H1 (cell line): ENCODE measurements around the gene MLPH. TPM values are rescaled to one million over a fixed set of nuclear protein-coding genes. Genes with fewer than 3 reads are reported as not detected.

Source experiments
- CTCF ChIA-PET: fragments of 300-600 bp; sonication (Branson Sonifier 250); formaldehyde crosslinking; loops from one replicate; lab custom pipeline; 2021; ENCODE audit not compliant: partially characterized antibody; lab: Charles Lee
- POLR2A ChIA-PET: fragments of 300-600 bp; sonication (Branson Sonifier 250); formaldehyde crosslinking; loops from one replicate; lab custom pipeline; 2021; ENCODE audit warnings: inconsistent platforms; ENCODE audit not compliant: partially characterized antibody; lab: Charles Lee
- DNase-seq, 2 experiments: peaks; one replicate each; pipeline versions ENCODE4 v3.0.0 to v3.0.0-alpha.2; 2010 to 2022; ENCODE audit warnings: low spot score in 2 of 2, low read depth in 1 of 2, mixed read lengths in 1 of 2
- FAIRE-seq: peaks from 2 replicates; lab custom pipeline; 2011; peaks lifted over from hg19 to GRCh38; lab: Jason Lieb, UNC
- H2AFZ ChIP-seq: 2 replicates; pipeline ENCODE4 v1.8.1; 2012; ENCODE audit warnings: low read length, inconsistent platforms
- H2AK5ac ChIP-seq: 2 replicates; pipeline ENCODE4 v1.6.1; 2013; ENCODE audit warnings: low read depth, low read length
- H2BK120ac ChIP-seq: replicated peaks from 2 replicates; pipeline ENCODE3; 2013; ENCODE audit warnings: low read depth, low read length, inconsistent platforms
- H2BK12ac ChIP-seq: 2 replicates; pipeline ENCODE4 v1.6.1; 2013; ENCODE audit warnings: low read depth, low read length
- H2BK15ac ChIP-seq: 2 replicates; pipeline ENCODE4 v1.6.1; 2013; ENCODE audit warnings: low read length
- H2BK20ac ChIP-seq: 2 replicates; pipeline ENCODE4 v1.6.1; 2013; ENCODE audit warnings: low read length
- H2BK5ac ChIP-seq: 2 replicates; pipeline ENCODE4 v1.6.1; 2013; ENCODE audit warnings: low read depth, low read length
- H3K14ac ChIP-seq: 2 replicates; pipeline ENCODE4 v1.6.1; 2013; ENCODE audit warnings: inconsistent platforms; ENCODE audit not compliant: insufficient read length
- H3K18ac ChIP-seq: 2 replicates; pipeline ENCODE4 v1.6.1; 2013; ENCODE audit warnings: low read length; ENCODE audit errors: extremely low read depth
- H3K23ac ChIP-seq: 2 replicates; pipeline ENCODE4 v1.6.1; 2013; ENCODE audit warnings: inconsistent platforms; ENCODE audit not compliant: insufficient read length
- H3K23me2 ChIP-seq: 2 replicates; pipeline ENCODE4 v1.6.1; 2013; ENCODE audit warnings: low read depth, low read length
- H3K27ac ChIP-seq: 2 replicates; pipeline ENCODE4 v1.6.1; 2011; ENCODE audit warnings: low read depth, low read length, inconsistent platforms
- H3K27me3 ChIP-seq, 4 experiments: replicated peaks in 1 of 4; 1 replicate in 1 of 4; 2 replicates in 3 of 4; pipeline versions ENCODE4 v1.6.1 to v1.8.1; 2011 to 2013; ENCODE audit warnings: low read length in 3 of 4, mild to moderate bottlenecking in 3 of 4, inconsistent platforms in 2 of 4, mixed read lengths in 2 of 4, moderate library complexity in 1 of 4; ENCODE audit not compliant: control insufficient read depth in 3 of 4, insufficient read depth in 3 of 4; ENCODE audit errors: extremely low read depth in 1 of 4
- H3K36me3 ChIP-seq, 4 experiments: 2 replicates each; pipeline versions ENCODE4 v1.6.1 to v1.8.1; 2011 to 2013; ENCODE audit warnings: mild to moderate bottlenecking in 4 of 4, low read length in 3 of 4, moderate library complexity in 2 of 4, control low read depth in 1 of 4, inconsistent platforms in 1 of 4; ENCODE audit not compliant: insufficient read depth in 4 of 4, control insufficient read depth in 2 of 4
- H3K4ac ChIP-seq: replicated peaks from 2 replicates; pipeline ENCODE3; 2013; ENCODE audit warnings: low read length, low read depth, mixed read lengths, inconsistent platforms; ENCODE audit not compliant: insufficient read length
- H3K4me1 ChIP-seq, 4 experiments: replicated peaks in 1 of 4; 1 replicate in 1 of 4; 2 replicates in 3 of 4; pipeline versions ENCODE4 v1.6.1 to v1.8.1; 2011 to 2013; ENCODE audit warnings: low read length in 3 of 4, inconsistent platforms in 2 of 4, mixed read lengths in 1 of 4; ENCODE audit not compliant: insufficient read depth in 4 of 4, control insufficient read depth in 3 of 4
- H3K4me2 ChIP-seq, 2 experiments: 2 replicates each; pipeline versions ENCODE4 v1.6.1 to v1.8.1; 2011 to 2013; ENCODE audit warnings: low read depth in 2 of 2, low read length in 2 of 2, control low read depth in 1 of 2, inconsistent platforms in 1 of 2, mild to moderate bottlenecking in 1 of 2; ENCODE audit not compliant: insufficient read depth in 1 of 2
- H3K4me3 ChIP-seq, 4 experiments: fragments of 200-600, 300-600 bp in 1 of 4; sonication (generic), shearing (Covaris generic), sonication (Bioruptor Twin) in 1 of 4; 2 replicates each; pipeline versions ENCODE4 v1.5.1 to v1.8.1; 2011 to 2016; ENCODE audit warnings: low read length in 4 of 4, low read depth in 3 of 4, control low read depth in 2 of 4, inconsistent platforms in 2 of 4, mild to moderate bottlenecking in 2 of 4, mixed read lengths in 1 of 4, moderate library complexity in 1 of 4; ENCODE audit not compliant: insufficient read depth in 2 of 4; ENCODE audit errors: extremely low read depth in 1 of 4
- H3K56ac ChIP-seq: replicated peaks from 2 replicates; pipeline ENCODE3; 2013; ENCODE audit warnings: low read depth, mild to moderate bottlenecking, mixed read lengths, low read length, inconsistent platforms; ENCODE audit not compliant: insufficient read length
- H3K79me1 ChIP-seq: 2 replicates; pipeline ENCODE4 v1.6.1; 2013; ENCODE audit warnings: low read depth, low read length, control low read depth
- H3K79me2 ChIP-seq, 2 experiments: 2 replicates each; pipeline versions ENCODE4 v1.6.1 to v1.8.1; 2012 to 2013; ENCODE audit warnings: low read length in 2 of 2, mild to moderate bottlenecking in 2 of 2, inconsistent platforms in 1 of 2; ENCODE audit not compliant: insufficient read depth in 2 of 2, control insufficient read depth in 1 of 2
- H3K9ac ChIP-seq, 4 experiments: replicated peaks in 1 of 4; 1 replicate in 1 of 4; 2 replicates in 3 of 4; pipeline versions ENCODE4 v1.6.1 to v1.8.1; 2011 to 2013; ENCODE audit warnings: low read depth in 3 of 4, low read length in 3 of 4, control low read depth in 2 of 4, mild to moderate bottlenecking in 2 of 4, moderate library complexity in 2 of 4, inconsistent platforms in 1 of 4; ENCODE audit errors: extremely low read depth in 1 of 4
- H3K9me3 ChIP-seq, 2 experiments: 2 replicates each; pipeline versions ENCODE4 v1.6.1 to v1.8.1; 2012 to 2013; ENCODE audit warnings: mild to moderate bottlenecking in 2 of 2, moderate library complexity in 2 of 2, control low read depth in 1 of 2, inconsistent platforms in 1 of 2, low read depth in 1 of 2, low read length in 1 of 2, mixed read lengths in 1 of 2; ENCODE audit not compliant: insufficient read depth in 2 of 2
- H4K20me1 ChIP-seq, 2 experiments: replicated peaks in 1 of 2; 2 replicates each; pipeline versions ENCODE3 to v1.8.1; 2011 to 2013; ENCODE audit warnings: inconsistent platforms in 2 of 2, low read length in 2 of 2, mild to moderate bottlenecking in 1 of 2; ENCODE audit not compliant: insufficient read depth in 2 of 2, control insufficient read depth in 1 of 2
- H4K5ac ChIP-seq: 2 replicates; pipeline ENCODE4 v1.6.1; 2013; ENCODE audit warnings: low read length, low read depth, mixed read lengths, inconsistent platforms; ENCODE audit not compliant: insufficient read length
- H4K8ac ChIP-seq: 2 replicates; pipeline ENCODE4 v1.8.0; 2013; ENCODE audit warnings: mild to moderate bottlenecking, moderate library complexity, low read length, inconsistent platforms; ENCODE audit not compliant: insufficient read depth; ENCODE audit errors: extremely low read depth
- H4K91ac ChIP-seq: replicated peaks from 2 replicates; pipeline ENCODE3; 2013; ENCODE audit warnings: low read length, mixed read lengths, inconsistent platforms; ENCODE audit not compliant: insufficient read length
- JUN ChIP-seq: IDR thresholded peaks from 2 replicates; pipeline ENCODE4 v1.6.1; 2011; ENCODE audit warnings: low read depth, mild to moderate bottlenecking, improper control_type of control experiment, low read length
- NANOG ChIP-seq: IDR thresholded peaks from 2 replicates; pipeline ENCODE4 v1.6.1; 2011; ENCODE audit warnings: low read length, low read depth, mild to moderate bottlenecking, inconsistent platforms; ENCODE audit not compliant: insufficient read depth, poor library complexity, severe bottlenecking
- TEAD4 ChIP-seq: IDR thresholded peaks from 2 replicates; pipeline ENCODE4 v1.6.1; 2012; ENCODE audit warnings: low read depth, low read length, inconsistent platforms, mixed read lengths
- WGBS, 2 experiments: shearing (Covaris generic) in 1 of 2; methylation state at CpG; one replicate each; pipeline versions ENCODE4 v1.1.6 to v1.1.7; 2013 to 2015; ENCODE audit warnings: low lambda C conversion rate in 2 of 2, mixed read lengths in 2 of 2, inconsistent platforms in 1 of 2, low coverage in 1 of 2, missing lambda C conversion rate in 1 of 2; ENCODE audit not compliant: insufficient replicate concordance in 2 of 2, insufficient coverage in 1 of 2, insufficient read length in 1 of 2; ENCODE audit errors: extremely low coverage in 1 of 2, missing lambda C conversion rate in 1 of 2; 5-methylcytosine and 5-hydroxymethylcytosine counted together
- polyA plus RNA-seq, 7 experiments: library from polyadenylated mRNA; depleted of rRNA in 3 of 7; stranded (reverse) in 5 of 7; unstranded in 2 of 7; fragments of >200 nt in 5 of 7; fragments of 200-250 nt in 2 of 7; gene quantifications; 1 replicate in 5 of 7; 2 replicates in 1 of 7; 4 replicates in 1 of 7; pipeline versions ENCODE4 v1.2.1 to v1.2.3, GENCODE V29; 2011 to 2013; ENCODE audit warnings: missing spikeins in 2 of 7, mixed read lengths in 2 of 7
- total RNA-seq: library from RNA; stranded (reverse); fragmentation: NEBNext Ultra II Directional; extraction: Animal tissue kit (Norgen Biotek cat#: 25700); gene quantifications from 2 replicates; pipeline ENCODE4 v1.2.1, GENCODE V29; 2021

The MLPH gene
- total and polyA plus RNA-seq, 2 of the 8 experiments (the other 6 are each of a cell fraction or from before 2014, with no cell fraction given), result 12.7 to 17.0 TPM

GRCh38 chr2:237600205-237600846 lies 113.3 kb downstream of the MLPH start:
- Histone ChIP-seq H3K36me3 (no peaks in the 10 kb centered on the region), H2BK5ac (no peak overlapping the region), H4K8ac (no peak overlapping the region), H3K4me3 (no peak overlapping the region), H3K79me1 (no peaks in the 10 kb centered on the region), H4K91ac (peak overlapping the region; percentile 40), H2AK5ac (no peak overlapping the region; the same call in 1 of the 2 replicates), H2BK12ac (peak overlapping the region; percentile 82; the same call in 1 of the 2 replicates), H3K27me3 (no peaks in the 10 kb centered on the region), H2BK20ac (peak overlapping the region; percentile 40; the same call in 1 of the 2 replicates), H3K9ac (no peak overlapping the region), H4K20me1 (no peaks in the 10 kb centered on the region), H3K9me3 (peaks cover 0 to 4% of the 10 kb centered on the region in 2 experiments; a peak in 1 of 4 replicates), H2AFZ (no peak overlapping the region), H3K23me2 (no peaks in the 10 kb centered on the region), H3K14ac (no peak overlapping the region), H4K5ac (no peak overlapping the region), H3K4me1 (peaks cover 2 to 26% (median 12%) of the 10 kb centered on the region in 4 experiments), H3K4ac (no peak overlapping the region), H2BK15ac (peak overlapping the region; percentile 33; the same call in 1 of the 2 replicates), H2BK120ac (no peak overlapping the region), H3K56ac (no peak overlapping the region), H3K27ac (no peak overlapping the region), H3K79me2 (no peaks in the 10 kb centered on the region), H3K18ac (peak overlapping the region; percentile 21; the same call in 1 of the 2 replicates), H3K23ac (no peak overlapping the region), H3K4me2 (no peak overlapping the region)
- ChIA-PET CTCF (interaction anchor here (0.9 to 8.8 kb wide), 10 partner anchors 8 to 159 kb away, joined by 3 to 63 read pairs (median 6); partner anchors contain the start of gene RAB17), POLR2A (interaction anchor here (1.2 to 7.5 kb wide), 5 partner anchors 10 to 64 kb away, joined by 3 to 51 read pairs (median 5); partner anchors contain the start of genes LRRFIP1 and RAB17)
- WGBS, 2 experiments, result 84% methylated on average over 16 of the region's 16 CpGs; no CpG with 5 or more reads in 1 of the 2 experiments
- FAIRE-seq (no peak), DNase-seq (no peak)
- TF ChIP-seq TEAD4 (no peak), JUN (no peak), NANOG (no peak)
